Epithelial cell of proximal tubule (primary cell): ENCODE measurements around the gene PSMB3. TPM values are rescaled to one million over a fixed set of nuclear protein-coding genes. Genes with fewer than 3 reads are reported as not detected.
A peak's percentile ranks its signal among the peaks of the same experiment; 100 is the strongest.
"Not testable (repeated sequence)": the region's sequence is repeated elsewhere in the genome, so short reads cannot be mapped to it uniquely, and the experiment has no call there.

Experiments
- DNase-seq: peaks from one replicate; pipeline ENCODE4 v3.0.0-alpha.2; 2011; ENCODE audit warnings: low read depth
- H3K4me3 ChIP-seq: 2 replicates; pipeline ENCODE4 v1.5.1; 2011; ENCODE audit warnings: low read depth, mild to moderate bottlenecking, low read length
- total RNA-seq: library from RNA; depleted of rRNA; stranded (reverse); fragments of >200 nt; gene quantifications from 2 replicates; pipeline ENCODE4 v1.2.3, GENCODE V29; 2015
- TF ChIP-seq, protein P1 (sequence below): conservative IDR thresholded peaks from 2 replicates; pipeline ENCODE4 v1.5.1; 2012; ENCODE audit warnings: low read depth, mild to moderate bottlenecking, low read length

The PSMB3 gene
- total RNA-seq, 1 donor from 2014 or later: 311 TPM

DNA sequence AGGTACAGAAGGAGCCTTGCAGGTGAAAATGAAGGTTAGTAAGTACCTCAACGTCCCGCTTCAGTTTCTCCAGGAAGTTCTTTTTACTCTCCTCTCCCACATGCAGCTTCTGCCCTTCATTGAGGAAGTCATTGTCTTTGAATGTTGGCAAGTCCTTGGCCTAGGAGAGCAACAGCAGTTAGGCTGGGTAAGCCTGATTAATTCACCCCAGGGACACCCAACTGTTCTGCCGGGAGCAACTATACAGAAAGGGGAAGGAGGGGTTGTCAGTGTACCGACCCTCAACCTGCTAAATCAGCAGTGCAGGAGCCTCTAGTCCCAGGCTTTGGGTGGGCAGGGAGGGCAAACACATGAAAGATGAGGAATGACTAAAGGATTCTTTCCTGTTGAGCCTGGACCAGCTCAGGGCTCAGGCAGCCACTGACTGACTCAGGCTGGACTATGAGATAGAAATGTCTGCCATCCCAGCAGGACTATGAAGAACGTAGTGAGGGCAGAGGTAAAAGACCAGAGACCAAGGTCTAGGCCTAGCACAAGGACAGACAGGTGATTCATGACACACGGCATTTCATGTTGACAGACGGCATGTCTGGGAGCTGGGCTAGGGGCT lies 25.2 kb downstream of the PSMB3 start:
- H3K4me3 ChIP-seq: no peak overlapping the region
- no peak for DNase-seq
- TF ChIP-seq, protein P1, sequence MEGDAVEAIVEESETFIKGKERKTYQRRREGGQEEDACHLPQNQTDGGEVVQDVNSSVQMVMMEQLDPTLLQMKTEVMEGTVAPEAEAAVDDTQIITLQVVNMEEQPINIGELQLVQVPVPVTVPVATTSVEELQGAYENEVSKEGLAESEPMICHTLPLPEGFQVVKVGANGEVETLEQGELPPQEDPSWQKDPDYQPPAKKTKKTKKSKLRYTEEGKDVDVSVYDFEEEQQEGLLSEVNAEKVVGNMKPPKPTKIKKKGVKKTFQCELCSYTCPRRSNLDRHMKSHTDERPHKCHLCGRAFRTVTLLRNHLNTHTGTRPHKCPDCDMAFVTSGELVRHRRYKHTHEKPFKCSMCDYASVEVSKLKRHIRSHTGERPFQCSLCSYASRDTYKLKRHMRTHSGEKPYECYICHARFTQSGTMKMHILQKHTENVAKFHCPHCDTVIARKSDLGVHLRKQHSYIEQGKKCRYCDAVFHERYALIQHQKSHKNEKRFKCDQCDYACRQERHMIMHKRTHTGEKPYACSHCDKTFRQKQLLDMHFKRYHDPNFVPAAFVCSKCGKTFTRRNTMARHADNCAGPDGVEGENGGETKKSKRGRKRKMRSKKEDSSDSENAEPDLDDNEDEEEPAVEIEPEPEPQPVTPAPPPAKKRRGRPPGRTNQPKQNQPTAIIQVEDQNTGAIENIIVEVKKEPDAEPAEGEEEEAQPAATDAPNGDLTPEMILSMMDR: no peak

DNA sequence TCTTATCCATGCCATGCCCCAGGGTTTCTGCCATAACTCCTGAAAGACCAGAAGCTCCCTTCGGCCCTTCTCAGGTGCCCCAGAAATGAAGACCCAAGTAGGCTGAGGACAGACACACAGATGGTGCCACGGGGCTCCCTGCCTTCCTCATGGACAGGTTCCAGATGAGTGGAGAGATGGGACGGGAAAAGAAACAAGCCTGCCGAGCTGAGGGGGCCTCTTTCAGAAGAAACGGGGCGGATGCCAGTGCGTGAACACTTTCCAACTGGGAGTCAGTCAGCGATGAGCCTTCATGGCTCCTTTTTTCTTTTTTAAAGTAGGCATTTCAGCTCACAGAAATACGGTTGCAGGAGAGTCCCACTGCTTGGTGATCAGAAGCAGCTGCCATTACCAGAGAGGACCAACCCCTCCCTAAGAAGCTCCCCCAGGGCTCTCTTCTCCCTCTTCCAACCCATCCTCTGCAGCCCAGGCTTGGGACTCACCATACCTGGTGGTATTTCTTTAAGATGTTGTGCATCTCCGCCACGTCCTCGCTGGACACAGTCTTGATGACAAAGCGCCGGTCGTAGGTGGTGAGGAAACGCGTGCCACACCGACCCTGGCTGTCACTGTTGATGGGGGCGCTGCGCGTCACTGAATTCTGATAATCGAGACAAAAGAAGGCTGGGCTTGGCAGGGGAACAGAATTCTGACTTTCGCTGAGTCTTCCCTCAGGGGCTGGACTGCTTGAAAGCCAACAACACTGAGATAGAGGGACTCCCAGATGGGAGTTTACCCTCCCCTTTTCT lies 27.6 kb downstream of the PSMB3 start:
- H3K4me3 ChIP-seq: no peak overlapping the region
- TF ChIP-seq, protein P1: no peak
- no peak for DNase-seq

DNA sequence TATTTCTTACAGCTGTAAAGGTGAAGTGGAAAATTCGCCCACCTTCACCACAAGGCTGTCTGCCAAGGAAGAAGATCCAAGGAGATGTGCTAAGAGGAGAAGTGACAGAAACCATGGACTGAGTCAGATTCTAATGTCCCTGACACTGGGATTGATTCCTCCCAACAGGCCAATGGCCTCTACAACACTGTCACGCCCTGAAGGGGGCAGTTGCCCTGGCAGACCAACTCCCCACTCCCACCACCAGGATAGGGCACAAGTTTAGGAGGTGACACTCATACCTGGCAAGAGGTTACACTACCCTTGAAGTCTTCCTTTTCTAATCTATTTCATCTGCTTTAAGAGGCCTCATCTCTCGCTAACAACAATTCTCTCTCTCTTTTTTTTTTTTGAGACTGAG lies 30.7 kb downstream of the PSMB3 start:
- no peak for DNase-seq
- H3K4me3 ChIP-seq: no peak overlapping the region
- TF ChIP-seq, protein P1: peak; percentile 6

DNA sequence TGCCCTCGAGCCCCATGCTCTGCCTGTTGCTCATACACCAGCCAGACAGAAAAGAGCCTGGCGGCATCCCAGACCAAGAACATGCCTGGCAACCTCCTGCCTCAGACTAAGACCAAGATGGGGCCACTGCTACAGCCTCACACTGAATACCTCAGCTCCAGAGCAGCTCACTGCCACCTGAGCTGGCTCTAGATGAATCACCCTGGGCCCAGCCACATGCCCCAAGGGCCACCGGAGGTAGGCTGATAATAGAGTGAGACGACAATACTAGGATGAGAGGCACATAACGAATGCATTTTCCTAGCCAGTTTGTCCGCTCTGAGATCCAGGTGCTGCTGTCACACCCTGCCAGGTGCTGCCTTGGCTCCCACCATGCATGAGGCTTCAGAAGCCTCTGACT lies 33.8 kb downstream of the PSMB3 start:
- TF ChIP-seq, protein P1: no peak
- DNase-seq: no peak
- no peak overlapping the region for H3K4me3 ChIP-seq

DNA sequence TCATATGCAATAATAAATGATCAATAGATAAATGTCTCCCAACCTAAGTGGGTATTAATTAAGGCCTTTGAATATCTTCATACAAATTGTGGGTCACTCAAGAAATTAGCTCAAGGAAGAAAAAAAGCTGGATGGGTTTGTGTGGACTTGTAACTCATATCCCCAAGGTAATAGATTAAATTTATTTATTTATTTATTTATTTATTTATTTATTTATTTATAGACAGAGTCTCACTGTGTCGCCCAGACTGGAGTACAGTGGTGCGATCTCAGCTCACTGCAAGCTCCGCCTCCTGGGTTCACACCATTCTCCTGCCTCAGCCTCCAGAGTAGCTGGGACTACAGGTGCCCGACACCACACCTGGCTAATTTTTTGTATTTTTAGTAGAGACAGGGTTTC lies 35.5 kb downstream of the PSMB3 start:
- H3K4me3 ChIP-seq, DNase-seq: not testable (repeated sequence)

DNA sequence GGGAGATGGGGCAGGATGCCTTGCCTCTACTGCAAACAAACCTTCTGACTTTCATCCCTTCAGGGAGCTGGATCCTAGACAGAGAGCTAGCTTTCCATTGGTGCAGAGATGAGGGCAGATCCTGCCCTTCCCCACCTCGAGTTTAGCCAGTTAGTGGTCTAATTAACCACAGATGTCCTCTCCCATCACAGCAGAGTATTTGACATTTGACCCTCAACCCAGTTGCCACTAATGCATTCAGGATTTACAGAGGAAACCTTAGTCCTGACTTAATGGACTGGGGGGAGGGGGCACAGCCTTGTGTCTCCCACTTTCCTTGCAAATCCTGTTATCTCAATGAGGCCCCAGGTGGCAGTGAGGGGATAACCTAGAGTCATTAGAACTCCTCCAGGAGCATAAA lies 36.6 kb downstream of the PSMB3 start:
- H3K4me3 ChIP-seq: no peak overlapping the region
- no peak for DNase-seq
- TF ChIP-seq, protein P1: no peak

DNA sequence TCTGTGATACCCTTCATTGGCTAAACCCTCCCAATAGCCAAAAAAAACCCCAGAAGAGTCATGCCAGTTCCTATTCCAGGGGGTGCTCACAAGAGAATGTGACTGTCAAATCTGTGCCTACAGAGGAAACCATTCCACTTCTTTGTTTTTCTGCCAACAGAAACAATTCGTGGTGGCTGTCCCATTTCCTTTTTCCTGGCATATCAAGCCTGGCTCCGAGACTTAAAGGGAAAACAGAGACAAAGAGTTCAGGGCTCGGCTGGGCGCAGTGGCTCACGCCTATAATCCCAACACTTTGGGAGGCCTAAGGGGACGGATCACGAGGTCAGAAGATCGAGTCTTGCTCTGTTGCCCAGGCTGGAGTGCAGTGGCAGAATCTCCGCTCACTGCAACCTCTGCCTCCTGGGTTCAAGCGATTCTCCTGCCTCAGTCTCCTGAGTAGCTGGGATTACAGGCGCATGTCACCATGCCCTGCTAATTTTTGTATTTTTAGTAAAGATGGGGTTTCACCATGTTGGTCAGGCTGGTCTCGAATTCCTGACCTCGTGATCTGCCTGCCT lies 37.7 kb downstream of the PSMB3 start:
- DNase-seq, H3K4me3 ChIP-seq: not testable (repeated sequence)

DNA sequence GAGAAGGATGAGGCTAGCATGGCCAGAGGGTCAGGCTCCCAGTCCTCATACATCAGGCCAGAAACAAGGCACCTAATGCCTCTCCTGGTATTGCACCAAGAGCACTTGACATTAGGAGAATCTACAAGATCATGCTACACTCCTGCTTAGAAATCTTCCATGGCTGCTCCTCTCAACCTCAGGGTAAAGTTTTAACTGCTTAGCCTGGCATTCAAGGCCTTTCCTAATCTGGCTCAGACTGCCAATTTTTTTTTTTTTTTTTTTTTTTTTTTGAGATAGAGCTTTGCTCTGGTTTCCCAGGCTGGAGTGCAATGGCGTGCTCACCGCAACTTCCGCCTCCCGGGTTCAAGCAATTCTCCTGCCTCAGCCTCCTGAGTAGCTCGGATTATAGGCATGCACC lies 38.6 kb downstream of the PSMB3 start:
- DNase-seq: no peak
- TF ChIP-seq, protein P1: no peak

More for the DNA sequence above, 38.6 kb downstream of the PSMB3 start:
- no peak overlapping the region for H3K4me3 ChIP-seq
